ENCODE measurements around the gene MAP1B. TPM values are rescaled to one million over a fixed set of nuclear protein-coding genes. Genes with fewer than 3 reads are reported as not detected.

The MAP1B gene
- total and polyA plus RNA-seq, 10 donors: 0.68 to 17.3 (median 9.8) TPM

- H3K27me3 ChIP-seq (replicated peaks in 1 of 7): peaks cover 0 to 7% (median 0%) of the 10 kb centered on the region in 7 donors
- DNase-seq: no peak
- no peaks in the 10 kb centered on the region for H3K36me3 ChIP-seq
- no peaks in the 10 kb centered on the region for H3K9me3 ChIP-seq
- peaks cover 0 to 5% (median 0%) of the 10 kb centered on the region in 6 donors for H3K4me1 ChIP-seq
- no peak overlapping the region for H3K27ac ChIP-seq
- intact Hi-C loops (cut with DNase I; ENCODE audit: low total_unique reads): no loop called here
- WGBS, 5 donors: 86 to 97% (median 96%) methylated on average over 4 of the region's 4 CpGs
- TF ChIP-seq POLR2A (IDR thresholded peaks at IDR 0.05) (no peak), CTCF (IDR thresholded peaks at IDR 0.05 in 8 of 11, conservative IDR thresholded peaks at IDR 0.05 in 3 of 11) (no peak), POLR2AphosphoS5 (IDR thresholded peaks at IDR 0.05) (no peak)
- no peak overlapping the region for H3K4me3 ChIP-seq
Observed at GRCh38 chr5:72172786-72173185, 65.5 kb downstream of the MAP1B start.

- H3K27ac ChIP-seq: no peak overlapping the region
Observed at GRCh38 chr5:72177538-72177937, 70.3 kb downstream of the MAP1B start.

GRCh38 chr5:72179028-72179815 is 71.9 kb downstream of the MAP1B start:
- H3K27ac ChIP-seq: no peak overlapping the region
- intact Hi-C loops (cut with DNase I; ENCODE audit: low total_unique reads): no loop called here
- no peaks in the 10 kb centered on the region for H3K4me1 ChIP-seq
- WGBS, 5 donors: 73 to 84% (median 79%) methylated on average over 29 of the region's 29 CpGs
- peaks cover 0 to 42% (median 0%) of the 10 kb centered on the region in 7 donors for H3K27me3 ChIP-seq (replicated peaks in 1 of 7)
- H3K36me3 ChIP-seq: no peaks in the 10 kb centered on the region
- no peaks in the 10 kb centered on the region for H3K9me3 ChIP-seq
- no peak for DNase-seq
- TF ChIP-seq POLR2AphosphoS5 (IDR thresholded peaks at IDR 0.05): no peak
- no peak overlapping the region for H3K4me3 ChIP-seq

More at GRCh38 chr5:72177538-72177937, 70.3 kb downstream of the MAP1B start:
- TF ChIP-seq CTCF (IDR thresholded peaks at IDR 0.05 in 8 of 11, conservative IDR thresholded peaks at IDR 0.05 in 3 of 11) (no peak), POLR2AphosphoS5 (IDR thresholded peaks at IDR 0.05) (no peak), POLR2A (IDR thresholded peaks at IDR 0.05) (no peak)
- no peak for DNase-seq
- Histone ChIP-seq H3K27me3 (replicated peaks in 1 of 7) (peaks cover 0 to 26% (median 0%) of the 10 kb centered on the region in 7 donors), H3K9me3 (no peaks in the 10 kb centered on the region), H3K36me3 (no peaks in the 10 kb centered on the region), H3K4me3 (no peak overlapping the region), H3K4me1 (no peaks in the 10 kb centered on the region)
- WGBS, 5 donors: 84 to 90% (median 90%) methylated on average over 3 of the region's 3 CpGs
- intact Hi-C loops (cut with DNase I; ENCODE audit: low total_unique reads): no loop called here

GRCh38 chr5:72179816-72180440 is 72.7 kb downstream of the MAP1B start:
- intact Hi-C loops (cut with DNase I; ENCODE audit: low total_unique reads): no loop called here
- Histone ChIP-seq H3K27me3 (replicated peaks in 1 of 7) (peaks cover 0 to 42% (median 0%) of the 10 kb centered on the region in 7 donors), H3K4me3 (no peak overlapping the region), H3K36me3 (no peaks in the 10 kb centered on the region), H3K4me1 (no peaks in the 10 kb centered on the region), H3K27ac (no peak overlapping the region), H3K9me3 (no peaks in the 10 kb centered on the region)
- TF ChIP-seq POLR2AphosphoS5 (IDR thresholded peaks at IDR 0.05) (no peak), POLR2A (IDR thresholded peaks at IDR 0.05) (no peak), CTCF (IDR thresholded peaks at IDR 0.05 in 8 of 11, conservative IDR thresholded peaks at IDR 0.05 in 3 of 11) (no peak)
- 78 to 96% (median 89%) methylated on average over 11 of the region's 11 CpGs for WGBS, 5 donors
- DNase-seq: no peak
